HepG2 (cell line): ENCODE results near the gene C1QTNF5. TPM values are rescaled to one million over a fixed set of nuclear protein-coding genes. Genes with fewer than 3 reads are reported as not detected.

Experiments
- ARID2 ChIP-seq: sonication (generic); formaldehyde crosslinking; IDR thresholded peaks from 2 replicates; pipeline ENCODE4 v1.8.1; 2022; ENCODE audit warnings: mild to moderate bottlenecking, missing genetic modification reagents, borderline replicate concordance
- CEBPG ChIP-seq: IDR thresholded peaks from 2 replicates; pipeline ENCODE4 v1.6.1; 2016
- DNMT1 ChIP-seq: sonication (generic); formaldehyde crosslinking; IDR thresholded peaks from 2 replicates; pipeline ENCODE4 v1.5.1; 2020; ENCODE audit warnings: mild to moderate bottlenecking, missing genetic modification reagents
- FOXC1 ChIP-seq: sonication (generic); formaldehyde crosslinking; IDR thresholded peaks from 2 replicates; pipeline ENCODE4 v1.8.0; 2022; ENCODE audit warnings: mild to moderate bottlenecking, missing genetic modification reagents, borderline replicate concordance
- MED13 ChIP-seq: sonication (generic); formaldehyde crosslinking; IDR thresholded peaks from 2 replicates; pipeline ENCODE4 v1.5.0; 2020; ENCODE audit warnings: missing genetic modification reagents
- PHF21A ChIP-seq: sonication (generic); formaldehyde crosslinking; IDR thresholded peaks from 2 replicates; pipeline ENCODE4 v1.5.0; 2020; ENCODE audit warnings: mild to moderate bottlenecking, missing genetic modification reagents
- SCMH1 ChIP-seq: sonication (generic); formaldehyde crosslinking; IDR thresholded peaks from 2 replicates; pipeline ENCODE4 v1.9.0; 2021; ENCODE audit warnings: missing genetic modification reagents, mild to moderate bottlenecking, borderline replicate concordance
- SP4 ChIP-seq: sonication (generic); formaldehyde crosslinking; IDR thresholded peaks from 2 replicates; pipeline ENCODE4 v1.8.1; 2023; ENCODE audit warnings: mild to moderate bottlenecking, missing genetic modification reagents
- ZBTB2 ChIP-seq: sonication (generic); formaldehyde crosslinking; IDR thresholded peaks from 2 replicates; pipeline ENCODE4 v1.8.0; 2022; ENCODE audit warnings: low read depth, missing genetic modification reagents
- ZFP36L1 ChIP-seq: sonication (generic); formaldehyde crosslinking; IDR thresholded peaks from 2 replicates; pipeline ENCODE4 v1.8.0; 2022; ENCODE audit warnings: mild to moderate bottlenecking, missing genetic modification reagents, moderate library complexity
- ZFX ChIP-seq: sonication (generic); formaldehyde crosslinking; IDR thresholded peaks from 2 replicates; pipeline ENCODE4 v1.4.0; 2020; ENCODE audit warnings: mild to moderate bottlenecking, low read depth, missing genetic modification reagents, moderate library complexity
- ZNF367 ChIP-seq: sonication (generic); formaldehyde crosslinking; IDR thresholded peaks from 2 replicates; pipeline ENCODE4 v1.4.0; 2020; ENCODE audit warnings: missing genetic modification reagents, borderline replicate concordance
- ZNF407 ChIP-seq: sonication (generic); formaldehyde crosslinking; IDR thresholded peaks from one replicate; pipeline ENCODE4 v1.5.1; 2020; ENCODE audit warnings: mild to moderate bottlenecking, missing genetic modification reagents; ENCODE audit errors: not compliant biosample characterization
- ZNF556 ChIP-seq: sonication (generic); formaldehyde crosslinking; IDR thresholded peaks from 2 replicates; pipeline ENCODE4 v1.4.0; 2020; ENCODE audit warnings: mild to moderate bottlenecking, missing genetic modification reagents, borderline replicate concordance
- ZNF567 ChIP-seq: sonication (generic); formaldehyde crosslinking; IDR thresholded peaks from 2 replicates; pipeline ENCODE4 v1.8.1; 2023; ENCODE audit warnings: mild to moderate bottlenecking, missing genetic modification reagents, borderline replicate concordance
- ZNF572 ChIP-seq: sonication (generic); formaldehyde crosslinking; IDR thresholded peaks from 2 replicates; pipeline ENCODE4 v1.5.1; 2020; ENCODE audit warnings: mild to moderate bottlenecking, missing genetic modification reagents
- ZNF607 ChIP-seq: sonication (generic); formaldehyde crosslinking; IDR thresholded peaks from 2 replicates; pipeline ENCODE4 v1.5.1; 2020; ENCODE audit warnings: missing genetic modification reagents, mild to moderate bottlenecking, borderline replicate concordance
- ZNF703 ChIP-seq: sonication (generic); formaldehyde crosslinking; IDR thresholded peaks from 2 replicates; pipeline ENCODE4 v1.5.1; 2020; ENCODE audit warnings: missing genetic modification reagents, mild to moderate bottlenecking, moderate library complexity, borderline replicate concordance
- ZNF772 ChIP-seq: sonication (generic); formaldehyde crosslinking; IDR thresholded peaks from 2 replicates; pipeline ENCODE4 v1.5.0; 2020; ENCODE audit warnings: mild to moderate bottlenecking, missing genetic modification reagents
- ZNF782 ChIP-seq: sonication (generic); formaldehyde crosslinking; IDR thresholded peaks from 2 replicates; pipeline ENCODE4 v1.4.0; 2020; ENCODE audit warnings: missing genetic modification reagents, mild to moderate bottlenecking, borderline replicate concordance
- ZNF788 ChIP-seq: sonication (generic); formaldehyde crosslinking; IDR thresholded peaks from 2 replicates; pipeline ENCODE4 v1.5.0; 2020; ENCODE audit warnings: mild to moderate bottlenecking, missing genetic modification reagents, borderline replicate concordance
- ZNF878 ChIP-seq: sonication (generic); formaldehyde crosslinking; IDR thresholded peaks from 2 replicates; pipeline ENCODE4 v1.8.1; 2023; ENCODE audit warnings: mild to moderate bottlenecking, missing genetic modification reagents, moderate library complexity
- polyA plus RNA-seq, 8 experiments: library from polyadenylated mRNA; depleted of rRNA in 3 of 8; stranded (reverse) in 7 of 8; unstranded in 1 of 8; fragments of >200 nt; fragmentation: Illumina TruSeq in 4 of 8; extraction: Trizol in 4 of 8; gene quantifications; 2 replicates each; pipeline versions ENCODE4 v1.2.1 to v1.2.3, GENCODE V29; 2011 to 2016; ENCODE audit warnings: low read depth in 4 of 8, missing spikeins in 1 of 8, mixed read lengths in 1 of 8; ENCODE audit not compliant: insufficient read depth in 1 of 8
- total RNA-seq, 5 experiments: library from RNA; depleted of rRNA; stranded (reverse); fragments of >200 nt; fragmentation: Illumina TruSeq; extraction: Trizol; gene quantifications; 2 replicates each; pipeline ENCODE4 v1.2.3, GENCODE V29; 2016; ENCODE audit warnings: low read depth in 1 of 5

Gene C1QTNF5
- total and polyA plus RNA-seq, 2 of the 13 experiments (the other 11 are each of a cell fraction or from before 2014, with no cell fraction given): 0.86 to 1.2 TPM

GRCh38 chr11:119317592-119318239, 23.0 kb downstream of the C1QTNF5 start (continued):
- TF ChIP-seq ZNF407 (CRISPR knock-in tag) (peak; percentile 0), DNMT1 (no peak), ARID2 (no peak), ZNF782 (CRISPR knock-in tag) (no peak), ZNF556 (CRISPR knock-in tag) (no peak), ZNF788 (0 out of 2 replicates have a peak, but pooled peaks have one; percentile 11), PHF21A (no peak), ZFP36L1 (CRISPR knock-in tag) (no peak), FOXC1 (CRISPR knock-in tag) (no peak), ZNF607 (CRISPR knock-in tag) (no peak), CEBPG (CRISPR knock-in tag) (peak; percentile 65), ZFX (CRISPR knock-in tag) (peak; percentile 46), ZNF772 (CRISPR knock-in tag) (0 out of 2 replicates have a peak, but pooled peaks have one; percentile 4), ZNF572 (no peak), ZNF367 (no peak), ZBTB2 (CRISPR knock-in tag) (no peak), ZNF567 (CRISPR knock-in tag) (no peak), ZNF703 (no peak), MED13 (CRISPR knock-in tag) (no peak), SP4 (CRISPR knock-in tag) (no peak), SCMH1 (no peak), ZNF878 (CRISPR knock-in tag) (no peak)
